ENCODE results near the gene CALN1.
"Not testable (repeated sequence)": the region's sequence is repeated elsewhere in the genome, so short reads cannot be mapped to it uniquely, and the experiment has no call there.

CALN1 gene

DNA sequence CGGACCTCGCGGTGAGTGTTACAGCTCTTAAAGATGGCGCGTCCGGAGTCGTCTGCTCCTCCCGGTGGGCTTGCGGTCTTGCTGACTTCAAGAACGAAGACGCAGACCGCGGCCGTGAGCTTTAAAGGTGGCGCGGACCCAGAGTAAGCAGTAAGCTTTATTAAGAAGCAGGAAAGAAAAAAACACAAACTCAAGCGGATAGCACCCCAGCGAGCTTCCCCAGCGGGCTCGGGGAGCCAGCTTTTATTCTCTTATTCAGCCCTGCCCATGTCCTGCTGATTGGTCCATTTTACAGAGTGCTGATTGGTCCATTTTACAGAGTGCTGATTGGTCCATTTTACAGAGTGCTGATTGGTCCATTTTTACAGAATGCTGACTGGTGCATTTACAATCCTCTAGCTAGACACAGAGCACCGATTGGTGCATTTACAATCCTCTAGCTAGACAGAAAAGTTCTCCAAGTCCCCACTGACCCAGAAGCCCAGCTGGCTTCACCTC lies at the start of gene CALN1:
TSS of gene CALN1 (minus strand) at position 218 of the 498 bp plus-strand sequence.
- not testable (repeated sequence) for DNase-seq

DNA sequence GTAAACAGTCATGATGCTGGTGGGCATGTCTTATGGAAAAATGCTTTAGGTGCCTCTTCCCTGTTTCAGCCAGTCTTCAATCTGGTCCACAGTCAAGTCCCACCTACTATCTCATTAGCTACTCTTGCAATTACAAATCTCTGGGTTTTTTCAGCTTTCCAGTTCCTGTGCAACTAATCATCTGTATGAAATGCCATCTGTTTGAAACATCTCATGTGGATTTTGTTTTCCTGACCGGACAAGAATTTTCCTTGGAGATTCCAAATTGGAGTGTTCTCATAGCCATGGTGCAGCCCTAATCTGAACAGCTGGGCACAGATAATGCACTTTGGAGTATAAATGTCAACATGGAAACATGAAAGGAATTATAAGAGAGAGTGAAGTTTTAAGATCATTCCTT lies 41.3 kb upstream of the CALN1 start:
- no peak for DNase-seq

DNA sequence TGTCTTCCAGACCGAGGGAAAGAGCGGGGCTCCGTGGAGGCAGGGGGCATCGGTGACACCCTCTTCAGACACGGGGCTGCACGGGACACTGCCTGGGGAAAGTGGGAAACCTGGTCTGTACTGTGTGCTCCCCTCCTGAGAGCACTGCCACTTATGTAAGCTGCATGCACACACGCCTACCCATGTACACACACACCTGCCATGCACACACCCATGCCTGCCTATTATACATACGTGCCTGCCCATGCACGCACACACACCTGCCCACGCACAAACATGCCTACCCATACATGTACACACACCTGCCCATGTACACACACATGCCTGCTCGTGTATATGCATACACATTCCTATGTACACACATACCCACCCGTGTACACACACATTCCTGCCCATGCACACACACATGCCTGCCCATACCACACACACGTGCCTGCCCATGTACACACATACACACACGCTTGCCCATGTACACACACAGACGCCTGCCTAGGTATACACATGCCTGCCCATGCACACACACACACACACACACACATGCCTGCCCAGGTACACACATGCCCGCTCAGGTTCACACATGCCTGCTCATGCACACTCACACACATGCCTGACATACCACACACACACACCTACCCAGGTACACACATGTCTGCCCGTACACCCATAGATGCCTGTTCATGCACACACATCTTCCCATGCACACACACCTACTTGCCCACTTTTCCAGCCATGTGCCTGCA lies 35.5 kb upstream of the CALN1 start:
- no peak for DNase-seq

DNA sequence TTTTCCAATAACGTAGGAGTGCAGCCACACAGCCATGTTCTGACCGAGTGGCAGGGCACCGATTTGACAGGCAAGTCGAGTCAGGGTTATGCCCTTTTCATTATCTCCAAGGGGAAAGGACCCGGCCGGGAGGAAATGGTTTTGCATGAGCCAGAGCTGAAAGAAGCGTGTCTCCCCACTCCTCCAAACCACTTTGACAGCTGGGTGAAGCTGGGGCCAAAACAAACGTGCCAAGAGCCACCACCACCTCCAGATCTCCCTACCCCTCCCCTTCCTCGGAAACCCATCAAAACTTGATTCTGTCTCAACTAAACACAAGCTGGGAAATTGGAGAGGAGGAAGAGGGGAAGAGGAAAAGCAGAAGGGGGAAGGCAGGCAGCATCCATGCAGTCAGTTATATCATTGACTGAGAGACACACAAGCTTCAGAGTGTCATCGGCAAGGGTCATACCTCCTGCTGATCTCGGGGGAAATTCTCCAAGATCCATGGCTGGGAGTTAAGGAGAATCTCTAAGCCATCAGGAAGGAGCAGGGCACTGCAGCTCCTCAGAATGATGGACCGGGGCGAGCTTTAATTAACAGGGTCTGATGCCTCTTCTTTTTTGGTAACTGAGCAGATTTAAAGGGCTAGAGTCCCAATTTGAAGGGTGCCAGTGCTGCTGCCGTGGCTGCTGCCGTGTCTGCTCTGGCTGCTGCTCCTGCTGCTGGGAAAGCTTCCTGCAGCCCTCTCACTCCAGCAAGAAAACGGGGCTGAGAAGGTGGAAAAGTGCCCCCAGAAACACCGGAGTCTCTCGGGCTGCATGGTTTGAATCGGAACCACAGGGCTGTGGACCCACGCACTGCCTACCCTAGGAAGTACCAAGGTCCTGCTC lies 34.7 kb upstream of the CALN1 start:
- DNase-seq, result no peak

DNA sequence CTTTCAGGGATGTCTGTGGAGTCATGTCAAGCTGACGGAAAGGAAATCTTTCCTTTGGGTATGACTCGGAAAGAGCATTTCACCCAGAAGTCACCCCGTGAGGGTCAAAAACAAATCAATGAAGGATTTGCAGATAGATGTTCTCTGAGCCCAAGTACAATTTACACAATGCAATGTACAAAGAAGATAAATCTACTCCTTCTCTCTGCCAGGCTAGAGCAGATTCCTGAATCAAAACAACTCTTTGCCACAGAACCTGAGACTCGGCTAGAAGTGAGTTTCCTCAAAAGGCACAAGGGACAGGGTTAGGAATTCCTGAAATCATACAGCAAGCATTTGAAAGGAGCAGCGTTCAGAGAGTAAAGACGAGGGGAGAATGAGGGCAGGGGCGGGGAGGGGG lies 34.0 kb upstream of the CALN1 start:
- no peak for DNase-seq

DNA sequence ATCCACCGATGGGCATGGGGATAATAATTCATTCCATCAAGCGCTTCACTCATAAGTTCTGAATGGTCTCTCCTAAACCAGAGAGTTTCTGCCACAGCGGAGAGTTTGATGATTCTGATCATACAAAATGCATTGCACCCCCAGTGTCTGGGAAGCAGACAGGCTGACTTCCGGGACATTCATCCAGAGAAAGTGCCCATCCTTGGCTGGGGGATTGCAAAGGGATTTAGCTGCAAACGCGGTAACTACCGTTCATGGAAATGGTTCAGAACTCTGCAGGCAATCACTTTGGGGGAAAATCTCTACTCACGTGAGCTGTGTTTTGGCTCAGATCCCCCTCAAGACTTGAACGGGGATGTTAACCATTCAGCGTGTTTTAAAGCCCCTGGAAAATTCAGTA lies 33.4 kb upstream of the CALN1 start:
- no peak for DNase-seq

DNA sequence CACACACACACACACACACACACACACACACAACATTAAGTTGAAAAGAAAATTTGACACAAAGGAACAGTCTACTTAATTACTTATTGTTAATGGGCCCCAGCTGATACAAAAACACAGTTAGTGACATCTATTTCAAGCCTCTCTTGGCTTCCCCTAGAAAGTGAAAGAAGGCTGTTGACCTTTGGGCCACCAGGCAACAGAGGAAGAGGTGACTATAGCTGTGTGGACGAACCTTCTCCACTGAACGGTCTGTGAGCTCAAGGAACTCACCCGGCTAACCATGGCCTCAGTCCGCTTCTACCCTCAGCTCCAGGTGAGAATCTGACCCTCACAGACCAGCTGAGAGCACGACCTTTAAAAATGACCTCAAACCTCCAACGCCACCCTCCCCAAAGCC lies 32.9 kb upstream of the CALN1 start:
- no peak for DNase-seq

DNA sequence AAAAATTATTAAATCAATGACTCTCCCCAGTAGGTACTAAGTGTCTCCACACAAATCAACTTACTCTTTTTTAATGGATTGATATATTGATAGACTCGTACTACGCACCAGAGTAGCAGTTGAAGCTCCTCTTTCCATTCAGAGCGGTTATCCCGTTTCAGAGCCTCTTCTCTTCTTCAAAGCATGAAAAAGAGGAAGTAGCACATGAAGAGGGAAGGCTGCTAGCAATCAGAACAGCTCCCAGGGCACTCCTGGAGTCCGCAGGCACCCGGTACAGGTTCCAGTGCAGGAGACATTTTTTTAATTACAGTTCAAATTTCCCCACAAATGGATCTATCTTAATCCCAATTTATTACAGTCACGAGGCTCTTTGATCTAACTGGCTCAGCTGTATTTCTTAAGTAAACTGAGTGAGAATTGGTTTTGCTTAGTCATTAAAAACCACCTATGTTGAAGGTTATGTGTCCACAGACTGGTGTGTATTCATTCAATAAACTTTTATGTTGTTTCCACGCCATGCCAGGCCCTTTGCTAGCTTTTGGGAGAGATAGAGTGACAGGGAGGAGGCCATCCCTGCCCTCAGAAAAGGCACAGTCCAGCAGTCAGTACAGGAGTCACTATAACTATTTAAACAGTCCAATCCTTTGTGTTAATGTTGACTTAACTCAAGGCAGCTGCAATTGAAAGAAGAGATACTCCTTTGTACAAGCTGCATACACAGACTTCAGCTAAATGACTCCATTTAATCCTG lies 32.1 kb upstream of the CALN1 start:
- no peak for DNase-seq

DNA sequence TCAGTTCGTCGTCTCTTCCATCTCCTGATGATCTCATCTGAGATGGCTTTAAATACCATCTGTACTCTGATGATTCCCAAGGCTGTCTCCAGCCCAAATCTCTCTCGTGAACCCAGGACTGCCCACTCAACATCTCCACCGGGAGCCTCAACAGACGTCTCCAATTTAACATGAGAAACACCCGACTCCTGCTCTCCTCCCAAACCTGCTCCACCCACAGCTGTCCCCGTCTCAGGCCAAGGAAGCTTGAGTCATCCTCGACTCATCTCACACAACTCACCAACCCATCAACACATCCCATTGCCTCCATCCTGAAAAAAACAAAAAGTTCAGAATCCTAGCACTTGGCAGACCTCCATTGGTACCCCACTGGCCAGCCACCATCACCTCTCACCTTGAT lies 29.7 kb upstream of the CALN1 start:
- no peak for DNase-seq

DNA sequence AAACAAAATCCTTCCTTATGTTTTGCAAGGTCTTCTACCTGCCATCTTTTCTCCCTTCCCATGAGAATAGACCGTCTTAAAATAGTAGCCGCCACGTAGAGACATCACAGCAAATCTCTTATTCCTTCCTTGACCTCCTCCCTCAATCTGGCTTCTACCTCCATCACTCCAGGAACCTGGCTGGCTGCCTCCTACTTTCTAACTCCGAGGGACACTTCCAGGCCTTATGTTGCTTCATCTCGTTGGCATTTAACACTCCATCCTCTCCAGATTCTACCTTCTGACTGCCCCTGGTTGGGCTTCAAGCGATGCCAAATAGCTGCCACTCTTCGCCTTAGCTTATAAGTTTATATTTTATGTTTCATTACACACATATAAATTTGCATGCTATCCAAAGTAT lies 26.4 kb upstream of the CALN1 start:
- no peak for DNase-seq

DNA sequence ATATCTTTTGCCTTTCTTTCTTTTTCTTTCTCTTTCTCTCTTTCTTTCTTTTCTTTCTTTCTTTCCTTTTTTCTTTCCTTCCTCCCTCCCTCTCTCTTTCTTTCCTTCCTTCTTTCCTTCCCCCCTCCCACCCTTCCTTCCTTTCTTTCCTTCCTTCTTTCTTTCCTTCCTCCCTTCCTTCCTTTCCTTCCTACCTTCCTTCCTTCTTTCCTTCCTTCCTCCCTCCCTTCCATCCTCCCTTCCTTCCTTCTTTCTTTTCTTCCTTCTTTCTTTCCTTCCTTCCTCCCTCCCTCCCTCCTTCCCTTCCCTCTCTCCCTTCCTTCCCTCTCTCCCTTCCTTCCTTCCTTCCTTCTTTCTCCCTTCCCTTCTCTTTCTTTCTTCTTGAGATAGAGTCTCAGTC lies 25.5 kb upstream of the CALN1 start:
- no peak for DNase-seq

DNA sequence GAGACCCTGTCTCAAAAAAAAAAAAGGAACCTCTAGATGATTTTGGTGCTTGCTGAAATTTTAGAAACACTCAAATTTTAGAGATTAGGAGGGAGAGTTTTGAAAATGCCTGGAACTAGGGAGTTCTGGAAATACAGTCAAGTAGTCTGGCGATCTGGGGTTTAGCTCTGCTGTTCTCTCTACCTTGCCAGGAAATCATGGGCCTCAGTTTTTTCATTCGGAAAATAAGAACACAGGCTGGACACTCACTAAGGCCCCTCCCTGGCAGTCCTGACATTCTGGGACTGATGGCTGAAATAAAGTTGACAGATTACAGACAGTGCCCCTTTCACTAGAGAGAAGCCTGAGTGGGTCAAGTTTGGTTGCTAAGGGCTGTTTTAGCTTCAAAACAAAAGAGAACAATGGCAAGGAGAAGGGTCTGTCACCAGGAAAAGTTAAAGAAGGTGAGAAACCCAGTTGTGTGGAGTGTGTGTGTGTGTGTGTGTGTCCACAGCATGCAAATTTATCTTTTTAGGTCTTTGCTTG lies 25.0 kb upstream of the CALN1 start:
- no peak for DNase-seq

DNA sequence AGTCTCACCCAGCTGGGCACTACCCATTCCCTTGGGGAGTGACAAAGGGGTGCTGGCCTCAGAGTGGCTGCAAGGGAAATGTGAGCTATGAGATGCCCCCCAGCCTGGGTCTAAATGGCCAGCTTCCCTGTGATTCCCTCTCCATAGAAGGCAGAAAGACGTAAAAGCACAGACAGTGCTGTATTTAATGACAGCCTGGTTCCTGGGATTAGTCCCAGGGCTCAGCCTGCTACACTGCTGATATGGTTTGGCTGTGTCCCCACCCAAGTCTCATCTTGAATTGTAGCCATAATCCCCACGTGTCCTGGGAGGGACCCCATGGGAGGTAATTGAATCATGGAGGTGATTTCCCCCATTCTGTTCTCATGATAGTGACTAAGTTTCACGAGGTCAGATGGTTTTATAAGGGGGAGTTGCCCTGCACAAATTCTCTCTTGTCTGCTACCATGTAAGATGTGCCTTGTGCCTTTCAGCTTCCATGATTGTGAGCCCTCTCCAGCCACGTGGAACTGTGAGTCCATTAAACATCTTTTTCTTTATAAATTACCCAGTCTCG lies 23.9 kb upstream of the CALN1 start:
- DNase-seq, result no peak

DNA sequence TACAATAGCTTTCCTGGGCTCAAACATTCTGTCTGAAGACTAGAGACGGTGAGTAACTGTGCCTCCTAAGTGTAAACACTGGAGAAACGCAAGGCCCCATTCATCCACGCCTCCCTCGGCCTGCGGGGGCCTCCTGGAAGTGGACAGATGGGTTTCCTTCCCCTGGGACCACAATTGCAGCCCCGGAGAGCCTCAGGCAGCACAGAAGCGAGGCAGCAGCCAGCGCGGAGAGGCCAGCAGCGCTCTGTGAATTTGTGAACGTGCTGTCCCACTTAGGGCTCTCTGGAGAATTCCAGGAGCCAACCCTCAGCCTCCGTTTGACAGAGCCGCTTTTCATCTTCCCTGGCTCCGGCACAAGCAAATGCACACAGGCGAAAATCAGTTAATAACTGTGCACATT lies 23.2 kb upstream of the CALN1 start:
- no peak for DNase-seq

DNA sequence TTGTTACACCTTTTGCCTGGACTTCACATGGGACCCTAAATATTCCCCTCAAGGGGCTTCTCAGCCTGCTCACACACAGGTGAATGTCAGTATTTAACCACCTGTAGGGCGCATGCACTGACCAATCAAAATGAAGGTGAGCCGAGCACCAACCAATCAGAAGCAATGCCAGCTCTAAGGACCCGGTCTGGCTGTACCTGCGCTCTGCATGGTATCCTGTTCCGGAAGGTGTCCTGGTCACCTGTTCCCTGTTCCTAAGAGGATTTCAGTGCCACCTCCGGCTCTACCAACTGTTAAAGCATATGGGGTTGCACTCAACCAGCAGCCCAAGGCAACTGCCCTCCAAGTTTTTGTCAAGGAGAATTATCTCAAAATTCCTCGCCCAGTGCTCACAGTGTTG lies 18.4 kb upstream of the CALN1 start:
- DNase-seq, result no peak

DNA sequence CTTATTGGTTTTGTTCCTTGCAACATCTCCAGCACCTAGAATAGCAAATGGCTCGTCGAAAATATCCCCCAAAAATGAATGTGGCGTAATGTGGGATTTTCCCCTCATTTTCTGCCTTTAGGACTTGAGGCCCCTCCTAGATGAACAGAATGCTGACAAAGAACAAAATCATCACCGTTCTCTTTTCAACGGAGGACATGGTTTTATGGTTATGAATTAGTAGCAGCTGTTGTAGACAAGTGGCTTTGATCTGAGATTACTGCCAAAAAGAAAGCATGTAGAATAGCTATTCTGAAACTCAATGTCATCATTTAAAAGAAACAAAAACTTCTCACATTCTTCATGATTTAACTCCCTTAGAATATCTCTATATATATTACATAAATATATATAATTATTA lies 17.2 kb upstream of the CALN1 start:
- no peak for DNase-seq

DNA sequence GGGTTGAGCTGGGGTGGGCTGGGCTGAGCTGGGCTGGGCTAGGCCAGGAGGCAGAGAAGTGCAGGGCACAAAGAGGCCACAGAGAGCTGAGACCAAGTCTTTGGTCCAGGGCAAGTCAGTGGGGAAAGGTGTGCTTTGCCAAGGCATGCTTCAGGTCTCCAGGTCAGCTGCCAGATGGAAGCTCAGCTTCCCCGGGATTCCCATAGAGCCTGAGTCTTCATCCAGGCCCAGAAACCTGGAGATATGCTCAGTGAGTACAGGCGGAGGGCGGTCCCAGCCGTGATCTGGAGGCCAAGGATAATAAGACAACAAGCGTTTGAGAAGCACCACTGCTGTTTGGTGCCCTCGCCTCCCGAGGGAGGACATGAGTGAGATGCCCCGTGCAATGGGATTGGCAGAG lies 4.7 kb upstream of the CALN1 start:
- no peak for DNase-seq

DNA sequence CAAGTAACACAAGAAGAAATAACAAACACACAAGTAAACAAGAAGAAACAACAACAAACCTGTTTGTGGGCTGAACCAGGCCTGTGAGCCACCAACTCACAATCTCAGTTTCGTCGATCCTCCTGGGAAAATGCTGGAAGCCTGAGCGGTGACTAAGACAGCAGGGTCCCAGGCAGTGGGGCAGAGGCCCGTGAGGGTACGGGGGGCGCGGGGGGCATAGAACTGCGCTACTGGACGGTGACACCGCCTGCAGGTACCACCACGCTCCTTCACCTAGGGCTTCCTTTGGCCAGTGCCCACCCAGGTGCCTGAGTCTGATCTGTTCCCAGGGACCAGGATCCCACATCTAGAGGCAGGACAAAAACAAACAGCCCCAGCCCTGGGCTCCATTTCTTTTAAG lies 3.4 kb upstream of the CALN1 start:
- DNase-seq, result no peak

DNA sequence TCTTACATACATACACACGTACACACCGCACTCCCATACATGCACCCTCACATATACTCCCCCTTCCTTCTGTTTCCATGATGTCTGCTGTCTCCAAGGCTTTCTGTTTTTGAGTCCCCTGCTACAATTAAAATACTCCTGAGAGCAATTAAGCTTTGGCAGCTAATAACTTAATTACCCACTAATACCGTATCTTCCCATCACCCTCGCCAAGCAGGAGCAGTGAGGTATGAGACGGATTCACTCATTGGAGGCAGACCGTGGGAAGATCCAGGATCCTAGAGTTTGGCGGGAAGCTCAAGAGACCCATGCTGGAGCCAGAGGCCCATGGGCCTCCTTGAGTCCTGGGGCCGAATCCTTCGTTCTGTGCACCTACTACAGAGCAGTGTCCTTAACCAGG lies 1.7 kb upstream of the CALN1 start:
- no peak for DNase-seq

DNA sequence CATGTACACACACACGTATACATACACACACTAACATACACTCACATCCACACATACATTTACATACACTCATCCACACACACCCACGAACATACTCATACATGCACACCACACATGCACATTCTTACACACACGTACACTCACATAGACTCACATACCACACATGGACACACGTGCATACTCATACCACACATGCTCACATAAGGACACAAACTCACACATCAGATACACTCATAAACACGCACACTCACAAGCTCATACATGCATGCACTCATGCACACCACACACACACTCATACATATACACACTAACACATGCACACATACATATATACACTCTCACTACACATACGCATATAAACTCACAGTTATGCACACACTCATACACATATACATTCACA lies 1.2 kb upstream of the CALN1 start:
- DNase-seq, result no peak

DNA sequence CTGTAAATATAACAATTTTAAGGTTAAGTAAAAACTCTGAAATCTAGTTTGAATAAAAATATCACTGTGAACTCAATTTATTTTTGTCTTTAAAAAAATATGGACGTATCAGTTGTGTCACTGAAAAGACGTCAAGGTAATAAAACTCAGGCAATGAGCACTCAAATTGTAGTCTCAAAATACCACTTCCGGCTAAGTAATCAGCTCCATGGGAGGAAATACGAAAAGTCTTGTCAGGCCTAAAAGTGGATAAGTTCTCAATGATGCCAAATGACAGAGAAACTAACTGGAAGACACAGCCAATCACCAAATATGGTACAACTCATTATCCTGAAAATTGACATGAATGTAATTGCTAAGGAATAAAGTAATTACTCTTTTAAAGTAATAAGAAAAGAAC lies 719 bp downstream of the CALN1 start:
- DNase-seq, result no peak

DNA sequence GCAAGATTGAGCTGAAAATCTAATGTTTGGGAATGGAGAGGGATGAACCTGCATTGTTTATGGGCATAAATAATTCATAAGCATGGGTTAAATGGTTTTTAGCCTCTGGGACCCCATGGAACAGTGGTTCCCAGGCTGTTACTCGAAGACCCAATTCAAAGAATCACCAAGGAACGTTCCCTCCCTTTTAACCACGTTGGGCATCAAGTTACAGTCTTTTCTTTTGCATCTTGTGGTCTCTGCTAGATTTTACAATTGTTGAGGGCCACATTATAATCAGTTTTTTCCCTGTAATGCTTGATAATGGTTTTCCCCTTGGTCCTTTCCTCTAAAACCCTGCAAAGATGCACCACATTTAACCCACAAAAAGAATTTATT lies 2.5 kb downstream of the CALN1 start:
- no peak for DNase-seq

Measured in NCI-H446 treated with DMSO at 0.1 percent for 48 hours (cell line).